WI38 (cell line): ENCODE results near the gene MYO3B.

Experiments used
- H3K4me3 ChIP-seq: 2 replicates; pipeline ENCODE4 v1.5.1; 2011; ENCODE audit warnings: low read depth, mild to moderate bottlenecking, control low read depth, low read length
- TF ChIP-seq, protein P1 (sequence below): IDR thresholded peaks from 2 replicates; pipeline ENCODE4 v1.5.1; 2012; ENCODE audit warnings: low read depth, mild to moderate bottlenecking, control low read depth, low read length

Gene MYO3B

DNA sequence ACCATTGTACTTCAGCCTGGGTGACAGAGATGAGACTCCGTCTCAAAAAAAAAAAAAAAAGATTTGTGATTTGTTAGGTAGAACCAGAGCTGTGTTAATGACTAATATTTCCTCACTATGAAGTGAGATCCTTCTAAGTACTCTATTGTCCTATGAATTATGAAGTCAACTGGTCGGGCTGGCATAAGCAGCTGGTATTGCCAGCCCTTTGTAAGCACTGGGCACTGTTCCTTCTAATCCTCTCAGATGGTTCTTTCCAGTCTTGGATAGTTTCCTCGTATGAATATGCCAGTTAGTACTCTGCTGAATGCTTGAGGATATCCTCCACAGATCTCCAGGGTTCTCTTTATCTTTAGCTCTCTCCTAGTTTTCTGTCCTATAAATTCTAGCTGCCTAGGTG, 314.1 kb downstream of the MYO3B start:
- no peak overlapping the region for H3K4me3 ChIP-seq
- TF ChIP-seq, protein P1, sequence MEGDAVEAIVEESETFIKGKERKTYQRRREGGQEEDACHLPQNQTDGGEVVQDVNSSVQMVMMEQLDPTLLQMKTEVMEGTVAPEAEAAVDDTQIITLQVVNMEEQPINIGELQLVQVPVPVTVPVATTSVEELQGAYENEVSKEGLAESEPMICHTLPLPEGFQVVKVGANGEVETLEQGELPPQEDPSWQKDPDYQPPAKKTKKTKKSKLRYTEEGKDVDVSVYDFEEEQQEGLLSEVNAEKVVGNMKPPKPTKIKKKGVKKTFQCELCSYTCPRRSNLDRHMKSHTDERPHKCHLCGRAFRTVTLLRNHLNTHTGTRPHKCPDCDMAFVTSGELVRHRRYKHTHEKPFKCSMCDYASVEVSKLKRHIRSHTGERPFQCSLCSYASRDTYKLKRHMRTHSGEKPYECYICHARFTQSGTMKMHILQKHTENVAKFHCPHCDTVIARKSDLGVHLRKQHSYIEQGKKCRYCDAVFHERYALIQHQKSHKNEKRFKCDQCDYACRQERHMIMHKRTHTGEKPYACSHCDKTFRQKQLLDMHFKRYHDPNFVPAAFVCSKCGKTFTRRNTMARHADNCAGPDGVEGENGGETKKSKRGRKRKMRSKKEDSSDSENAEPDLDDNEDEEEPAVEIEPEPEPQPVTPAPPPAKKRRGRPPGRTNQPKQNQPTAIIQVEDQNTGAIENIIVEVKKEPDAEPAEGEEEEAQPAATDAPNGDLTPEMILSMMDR = no peak

- TF ChIP-seq, protein P1 = no peak
- H3K4me3 ChIP-seq = no peak overlapping the region
Observed at GRCh38 chr2:170493426-170494097, 315.6 kb downstream of the MYO3B start.

DNA sequence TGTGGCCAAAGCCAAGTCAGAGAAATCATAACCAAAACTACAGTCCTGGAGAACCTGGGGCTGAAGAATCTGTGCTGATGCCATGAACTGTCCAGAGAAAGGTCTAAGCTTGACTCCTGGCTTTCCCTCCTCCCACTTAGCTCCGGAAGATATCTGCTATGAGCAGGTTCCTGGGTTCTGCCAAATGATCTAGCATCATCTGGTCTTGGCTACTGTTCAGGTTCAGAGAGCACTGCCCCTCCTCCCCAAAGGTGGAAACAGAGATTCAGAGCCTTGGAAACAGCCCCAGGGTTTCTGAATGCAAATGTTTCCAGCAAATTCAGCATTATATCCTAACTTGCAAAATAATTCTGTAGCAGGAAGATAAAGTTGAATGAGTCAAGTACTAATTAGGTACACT, 317.9 kb downstream of the MYO3B start:
- TF ChIP-seq, protein P1 = no peak
- no peak overlapping the region for H3K4me3 ChIP-seq

- TF ChIP-seq, protein P1 = no peak
- no peak overlapping the region for H3K4me3 ChIP-seq
Observed at GRCh38 chr2:170498619-170499018, 320.7 kb downstream of the MYO3B start.

DNA sequence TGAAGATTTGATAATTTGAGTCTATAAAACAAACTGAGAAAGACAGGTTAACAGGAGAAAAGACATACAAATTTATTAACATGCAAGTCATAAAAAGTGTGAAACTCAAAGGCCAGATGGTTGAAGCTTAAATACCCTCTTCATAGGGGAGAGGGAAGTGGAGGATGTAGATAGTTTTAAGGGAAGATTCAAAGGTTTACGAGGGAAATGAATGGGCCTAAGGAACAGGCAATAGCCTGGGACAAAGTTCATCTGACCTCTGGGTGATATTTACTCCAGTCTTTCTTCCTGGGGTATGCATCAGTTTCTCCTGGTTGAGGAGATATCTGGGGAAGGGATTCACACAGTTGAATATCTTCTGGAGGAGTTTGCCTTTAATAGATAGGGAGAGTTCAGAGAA, 322.2 kb downstream of the MYO3B start:
- H3K4me3 ChIP-seq = no peak overlapping the region
- TF ChIP-seq, protein P1 = no peak

- H3K4me3 ChIP-seq = no peak overlapping the region
- TF ChIP-seq, protein P1 = no peak
Observed at GRCh38 chr2:170500770-170501169, 322.8 kb downstream of the MYO3B start.

DNA sequence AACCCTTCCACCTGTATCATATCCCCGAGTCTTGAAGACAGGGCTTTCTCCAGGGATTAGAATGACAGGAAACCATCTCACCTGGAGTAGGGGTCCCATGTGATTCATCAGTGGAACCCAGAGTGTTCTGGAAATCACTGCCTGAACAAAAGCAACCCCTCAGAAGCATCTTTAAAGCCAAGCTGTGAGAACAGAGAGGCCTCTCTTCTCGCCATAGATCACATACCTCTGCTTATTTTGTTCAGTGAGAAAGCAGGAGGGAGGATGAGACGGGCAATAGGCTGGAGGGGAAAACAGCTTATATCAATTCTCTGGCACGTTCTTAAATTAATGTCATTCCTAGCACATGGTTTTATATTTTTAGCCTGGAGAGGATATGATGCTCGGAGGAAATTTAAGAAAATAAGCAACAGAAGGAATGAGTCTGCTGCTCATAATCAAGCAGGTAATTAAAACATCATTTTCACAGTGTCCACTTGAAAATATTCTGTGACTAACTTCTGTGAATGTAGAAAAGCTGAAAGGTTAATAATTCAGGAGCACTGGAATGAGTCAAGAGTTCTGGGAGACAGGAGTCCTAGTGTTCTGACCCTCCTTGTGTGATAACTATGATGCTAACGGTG, 323.6 kb downstream of the MYO3B start:
- no peak overlapping the region for H3K4me3 ChIP-seq
- TF ChIP-seq, protein P1 = no peak
